ENCODE results near the gene ADARB2.
"Not testable (repeated sequence)": the region's sequence is repeated elsewhere in the genome, so short reads cannot be mapped to it uniquely, and the experiment has no call there.

The ADARB2 gene

GRCh38 chr10:1328161-1328823 lies 409.0 kb downstream of the ADARB2 start:
- DNase-seq: no peak

- no peak for DNase-seq
These were observed 409.6 kb downstream of the ADARB2 start for GRCh38 chr10:1327759-1328158.

- not testable (repeated sequence) for DNase-seq
These were observed 410.8 kb downstream of the ADARB2 start for GRCh38 chr10:1326514-1326913.

GRCh38 chr10:1324903-1325302 lies 412.4 kb downstream of the ADARB2 start:
- no peak for DNase-seq

GRCh38 chr10:1323951-1324350 lies 413.4 kb downstream of the ADARB2 start:
- DNase-seq: no peak

GRCh38 chr10:1320739-1321320 lies 416.5 kb downstream of the ADARB2 start:
- no peak for DNase-seq

- DNase-seq: no peak
These were observed 420.5 kb downstream of the ADARB2 start for GRCh38 chr10:1316809-1317143.

GRCh38 chr10:1316121-1316808 lies 421.1 kb downstream of the ADARB2 start:
- DNase-seq: no peak

GRCh38 chr10:1315178-1315577 lies 422.1 kb downstream of the ADARB2 start:
- DNase-seq: no peak

GRCh38 chr10:1311726-1312125 lies 425.6 kb downstream of the ADARB2 start:
- DNase-seq: no peak

- DNase-seq: no peak
These were observed 427.0 kb downstream of the ADARB2 start for GRCh38 chr10:1310271-1310789.

GRCh38 chr10:1309617-1310270 lies 427.6 kb downstream of the ADARB2 start:
- no peak for DNase-seq

GRCh38 chr10:1308962-1309616 lies 428.2 kb downstream of the ADARB2 start:
- no peak for DNase-seq

GRCh38 chr10:1308173-1308961 lies 429.0 kb downstream of the ADARB2 start:
- DNase-seq: no peak

- no peak for DNase-seq
These were observed 436.2 kb downstream of the ADARB2 start for GRCh38 chr10:1301143-1301542.

- no peak for DNase-seq
These were observed 437.1 kb downstream of the ADARB2 start for GRCh38 chr10:1300218-1300617.

GRCh38 chr10:1299041-1299726 lies 438.1 kb downstream of the ADARB2 start:
- DNase-seq: no peak

- no peak for DNase-seq
These were observed 439.6 kb downstream of the ADARB2 start for GRCh38 chr10:1297566-1298301.

- DNase-seq: no peak
These were observed 441.4 kb downstream of the ADARB2 start for GRCh38 chr10:1295756-1296480.

GRCh38 chr10:1294748-1295147 lies 442.6 kb downstream of the ADARB2 start:
- no peak for DNase-seq
